H9 (cell line): ENCODE results near the gene GRAMD1B. TPM values are rescaled to one million over a fixed set of nuclear protein-coding genes. Genes with fewer than 3 reads are reported as not detected.

Experiments used
- DNase-seq: peaks from one replicate; pipeline ENCODE4 v3.0.0-alpha.2; 2017
- H2AFZ ChIP-seq: one replicate; pipeline ENCODE4 v1.6.1; 2013; ENCODE audit warnings: mild to moderate bottlenecking, low read length, control low read depth, moderate library complexity
- H2AK5ac ChIP-seq: 2 replicates; pipeline ENCODE4 v1.6.1; 2013; ENCODE audit warnings: low read length, control low read depth, mixed read lengths; ENCODE audit not compliant: insufficient read length
- H2BK120ac ChIP-seq: one replicate; pipeline ENCODE4 v1.6.1; 2013; ENCODE audit warnings: low read depth, mild to moderate bottlenecking, low read length, control low read depth, inconsistent platforms; ENCODE audit not compliant: poor library complexity, severe bottlenecking
- H2BK12ac ChIP-seq: 2 replicates; pipeline ENCODE4 v1.6.1; 2013; ENCODE audit warnings: low read length, control low read depth, mixed read lengths, low read depth; ENCODE audit not compliant: insufficient read length
- H2BK15ac ChIP-seq: 2 replicates; pipeline ENCODE4 v1.6.1; 2013; ENCODE audit warnings: low read depth, low read length, control low read depth
- H2BK20ac ChIP-seq: one replicate; pipeline ENCODE4 v1.6.1; 2013; ENCODE audit warnings: low read depth, mild to moderate bottlenecking, low read length, control low read depth, inconsistent platforms; ENCODE audit not compliant: poor library complexity, severe bottlenecking
- H2BK5ac ChIP-seq: 2 replicates; pipeline ENCODE4 v1.6.1; 2013; ENCODE audit warnings: low read length, control low read depth, mixed read lengths; ENCODE audit not compliant: insufficient read length
- H3K14ac ChIP-seq: 2 replicates; pipeline ENCODE4 v1.6.1; 2013; ENCODE audit warnings: low read length, control low read depth; ENCODE audit not compliant: insufficient read depth
- H3K18ac ChIP-seq: 2 replicates; pipeline ENCODE4 v1.6.1; 2013; ENCODE audit warnings: low read depth, mild to moderate bottlenecking, mixed read lengths, low read length, control low read depth; ENCODE audit not compliant: insufficient read length
- H3K23ac ChIP-seq: 2 replicates; pipeline ENCODE4 v1.6.1; 2013; ENCODE audit warnings: low read length, control low read depth, mixed read lengths, low read depth; ENCODE audit not compliant: insufficient read length
- H3K23me2 ChIP-seq: 2 replicates; pipeline ENCODE4 v1.6.1; 2013; ENCODE audit warnings: low read depth, mild to moderate bottlenecking, mixed read lengths, low read length, control low read depth; ENCODE audit not compliant: insufficient read length, poor library complexity, severe bottlenecking
- H3K27ac ChIP-seq: 2 replicates; pipeline ENCODE4 v1.5.1; 2013; ENCODE audit warnings: low read length, control low read depth, mixed read lengths, low read depth; ENCODE audit not compliant: insufficient read length
- H3K27me3 ChIP-seq: 2 replicates; pipeline ENCODE4 v1.6.1; 2013; ENCODE audit warnings: low read length, control low read depth, inconsistent platforms; ENCODE audit not compliant: insufficient read depth
- H3K4ac ChIP-seq: 2 replicates; pipeline ENCODE4 v1.6.1; 2013; ENCODE audit warnings: low read depth, mild to moderate bottlenecking, control low read depth, inconsistent platforms, low read length, moderate library complexity
- H3K4me1 ChIP-seq: 2 replicates; pipeline ENCODE4 v1.6.1; 2013; ENCODE audit warnings: low read length, control low read depth, inconsistent platforms; ENCODE audit not compliant: insufficient read depth
- H3K4me2 ChIP-seq: 2 replicates; pipeline ENCODE4 v1.6.1; 2013; ENCODE audit warnings: low read length, control low read depth, mixed read lengths; ENCODE audit not compliant: insufficient read length, insufficient read depth
- H3K56ac ChIP-seq: 2 replicates; pipeline ENCODE4 v1.6.1; 2013; ENCODE audit warnings: low read depth, mild to moderate bottlenecking, mixed read lengths, low read length, control low read depth; ENCODE audit not compliant: insufficient read length
- H3K79me1 ChIP-seq: 2 replicates; pipeline ENCODE4 v1.6.1; 2013; ENCODE audit warnings: low read depth, mild to moderate bottlenecking, moderate library complexity, low read length, control low read depth, inconsistent platforms; ENCODE audit not compliant: insufficient read depth, poor library complexity, severe bottlenecking
- H3K79me2 ChIP-seq: 2 replicates; pipeline ENCODE4 v1.6.1; 2013; ENCODE audit warnings: low read length, control low read depth, inconsistent platforms; ENCODE audit not compliant: insufficient read depth
- H3K9ac ChIP-seq: 2 replicates; pipeline ENCODE4 v1.6.1; 2013; ENCODE audit warnings: low read length, control low read depth, mixed read lengths; ENCODE audit not compliant: insufficient read length; ENCODE audit errors: extremely low read depth
- H3K9me3 ChIP-seq: one replicate; pipeline ENCODE4 v1.6.1; 2013; ENCODE audit warnings: low read depth, low read length, inconsistent platforms; ENCODE audit not compliant: control insufficient read depth
- H3T11ph ChIP-seq: one replicate; pipeline ENCODE4 v1.6.1; 2013; ENCODE audit warnings: mild to moderate bottlenecking, low read length, control low read depth, inconsistent platforms
- H4K20me1 ChIP-seq: one replicate; pipeline ENCODE4 v1.6.1; 2013; ENCODE audit not compliant: control insufficient read depth, insufficient read length, insufficient read depth
- H4K5ac ChIP-seq: 2 replicates; pipeline ENCODE4 v1.6.1; 2013; ENCODE audit warnings: low read depth, mild to moderate bottlenecking, mixed read lengths, low read length, control low read depth; ENCODE audit not compliant: insufficient read length
- H4K8ac ChIP-seq: replicated peaks from 2 replicates; pipeline ENCODE4 v1.6.1; 2013; ENCODE audit warnings: low read length, control low read depth, mixed read lengths, low read depth; ENCODE audit not compliant: insufficient read length
- H4K91ac ChIP-seq: 2 replicates; pipeline ENCODE4 v1.6.1; 2013; ENCODE audit warnings: low read depth, mild to moderate bottlenecking, moderate library complexity, mixed read lengths, low read length, control low read depth; ENCODE audit not compliant: insufficient read length
- H3K27ac Mint-ChIP-seq, 3 experiments: 2 replicates in 2 of 3; 3 replicates in 1 of 3; pipeline ENCODE4 v1.8.0; 2020 to 2021; ENCODE audit warnings: mixed read lengths in 3 of 3, mild to moderate bottlenecking in 1 of 3, moderate library complexity in 1 of 3
- H3K27me3 Mint-ChIP-seq: 2 replicates; pipeline ENCODE4 v1.8.0; 2021; ENCODE audit warnings: low read depth, mild to moderate bottlenecking, moderate library complexity, mixed read lengths
- H3K36me3 Mint-ChIP-seq, 3 experiments: 2 replicates in 2 of 3; 3 replicates in 1 of 3; pipeline ENCODE4 v1.8.0; 2020 to 2021; ENCODE audit warnings: low read depth in 3 of 3, mixed read lengths in 3 of 3; ENCODE audit not compliant: insufficient read depth in 1 of 3
- H3K4me1 Mint-ChIP-seq, 2 experiments: 2 replicates each; pipeline ENCODE4 v1.8.0; 2020; ENCODE audit warnings: mixed read lengths in 2 of 2
- H3K4me3 Mint-ChIP-seq, 2 experiments: 2 replicates in 1 of 2; 3 replicates in 1 of 2; pipeline ENCODE4 v1.8.0; 2020 to 2021; ENCODE audit warnings: mild to moderate bottlenecking in 2 of 2, mixed read lengths in 2 of 2, moderate library complexity in 1 of 2
- H3K9me3 Mint-ChIP-seq, 2 experiments: 2 replicates in 1 of 2; 3 replicates in 1 of 2; pipeline ENCODE4 v1.8.0; 2020; ENCODE audit warnings: mild to moderate bottlenecking in 2 of 2, mixed read lengths in 2 of 2, moderate library complexity in 1 of 2
- CTCF ChIP-seq: fragments of 200-600 bp; sonication (generic); conservative IDR thresholded peaks from 3 replicates; pipeline ENCODE4 v1.8.0; 2021; ENCODE audit warnings: antibody characterized with exemption, mild to moderate bottlenecking
- WGBS: extraction: QIAGEN DNeasy Blood & Tissue Kit; methylation state at CpG from one replicate; pipeline ENCODE4 v1.1.7; 2013; ENCODE audit warnings: missing lambda C conversion rate, low lambda C conversion rate, mixed read lengths; ENCODE audit not compliant: insufficient read length; ENCODE audit errors: extremely low coverage; 5-methylcytosine and 5-hydroxymethylcytosine counted together
- total RNA-seq: library from RNA; stranded (reverse); gene quantifications from 2 replicates; pipeline ENCODE4 v1.2.1, GENCODE V29; 2021

The GRAMD1B gene
- total RNA-seq, 1 experiment from 2014 or later = 25.9 TPM

- H2BK15ac ChIP-seq = no peak overlapping the region
- WGBS = no CpG with 5 or more reads among the region's 8 CpGs
- Mint-ChIP-seq H3K4me3 (no peak overlapping the region), H3K27me3 (no peaks in the 10 kb centered on the region), H3K27ac (peak overlapping the region in 2 of 3 experiments; percentile 2 to 17; a peak in 3 of 7 replicates), H3K4me1 (peaks cover 41 to 47% of the 10 kb centered on the region in 2 experiments), H3K36me3 (peaks cover 10 to 32% (median 24%) of the 10 kb centered on the region in 3 experiments), H3K9me3 (no peaks in the 10 kb centered on the region; a peak in 1 of 5 replicates)
- no peaks in the 10 kb centered on the region for H3K79me1 ChIP-seq
- no peak overlapping the region for H2BK120ac ChIP-seq
- H4K5ac ChIP-seq = no peak overlapping the region
- no peak overlapping the region for H3K9ac ChIP-seq
- H3K79me2 ChIP-seq = no peaks in the 10 kb centered on the region
- H4K20me1 ChIP-seq = no peaks in the 10 kb centered on the region
- H3T11ph ChIP-seq = no peak overlapping the region
- H3K56ac ChIP-seq = no peak overlapping the region
- H2AFZ ChIP-seq = no peak overlapping the region
- no peak overlapping the region for H4K91ac ChIP-seq
- H3K18ac ChIP-seq = no peak overlapping the region
- H3K23me2 ChIP-seq = no peaks in the 10 kb centered on the region
- no peak overlapping the region for H2AK5ac ChIP-seq
- H3K14ac ChIP-seq = no peak overlapping the region
- H3K9me3 ChIP-seq = no peaks in the 10 kb centered on the region
- no peak for TF ChIP-seq CTCF
- H3K4ac ChIP-seq = no peak overlapping the region
- no peak overlapping the region for H2BK12ac ChIP-seq
- no peak overlapping the region for H3K23ac ChIP-seq
- H3K4me1 ChIP-seq = no peaks in the 10 kb centered on the region
- H2BK5ac ChIP-seq = peak overlapping the region; percentile 51
- no peaks in the 10 kb centered on the region for H3K27me3 ChIP-seq
- DNase-seq = no peak
- no peak overlapping the region for H3K27ac ChIP-seq
- no peak overlapping the region for H2BK20ac ChIP-seq
- H4K8ac ChIP-seq = no peak overlapping the region
- no peak overlapping the region for H3K4me2 ChIP-seq
Measured at GRCh38 chr11:123448823-123449222, 18.8 kb downstream of the GRAMD1B start.
